Colonic mucosa (tissue), 4 donors: ENCODE data around the gene TNFRSF18. TPM values are rescaled to one million over a fixed set of nuclear protein-coding genes. Genes with fewer than 3 reads are reported as not detected.

Experiments
- DNase-seq: peaks from one replicate; pipeline ENCODE4 v3.0.0-alpha.2; 2020
- H3K27ac ChIP-seq: fragments of 200-600 bp; one replicate; pipeline ENCODE4 v1.8.0; 2021
- H3K27me3 ChIP-seq: fragments of 200-600 bp; one replicate; pipeline ENCODE4 v1.8.0; 2021
- H3K36me3 ChIP-seq: fragments of 200-600 bp; one replicate; pipeline ENCODE4 v1.8.0; 2021
- H3K4me1 ChIP-seq: fragments of 200-600 bp; one replicate; pipeline ENCODE4 v1.8.0; 2021; ENCODE audit warnings: mild to moderate bottlenecking
- H3K4me3 ChIP-seq: fragments of 200-600 bp; one replicate; pipeline ENCODE4 v1.8.0; 2021
- H3K9ac ChIP-seq, 2 donors: one replicate each; pipeline ENCODE4 v1.7.0; 2013; ENCODE audit warnings: control low read depth in 2 of 2, low read depth in 2 of 2, low read length in 2 of 2
- H3K9me3 ChIP-seq: fragments of 200-600 bp; one replicate; pipeline ENCODE4 v1.8.0; 2021
- intact Hi-C: fragments of 100-400 bp; cut with DNase I; formaldehyde crosslinking; loops from one replicate; pipeline ENCODE4 v1.14.1; 2022
- total RNA-seq, 2 donors: library from RNA; stranded (reverse); fragmentation: NEBNext Ultra II Directional in 1 of 2; extraction: Animal tissue kit (Norgen Biotek cat#: 25700) in 1 of 2; gene quantifications; one replicate each; pipeline ENCODE4 v1.2.1, GENCODE V29; 2021
- TF ChIP-seq, protein P1 (sequence below): fragments of 200-600 bp; IDR thresholded peaks from one replicate; pipeline ENCODE4 v1.8.0; 2022; ENCODE audit warnings: antibody characterized with exemption, mild to moderate bottlenecking
- donor health status: healthy.
- donor health status: DM: no; HTN: no; CAD: no.
- donor health status: DM: no; HTN: no; CAD: no.

TNFRSF18 gene
- total RNA-seq, 2 donors from 2014 or later, result 0.61 to 1.7 TPM

GRCh38 chr1:1242461-1243265 lies 36.3 kb upstream of the TNFRSF18 start:
- H3K27me3 ChIP-seq, result peaks cover 48% of the 10 kb centered on the region
- TF ChIP-seq, protein P1, sequence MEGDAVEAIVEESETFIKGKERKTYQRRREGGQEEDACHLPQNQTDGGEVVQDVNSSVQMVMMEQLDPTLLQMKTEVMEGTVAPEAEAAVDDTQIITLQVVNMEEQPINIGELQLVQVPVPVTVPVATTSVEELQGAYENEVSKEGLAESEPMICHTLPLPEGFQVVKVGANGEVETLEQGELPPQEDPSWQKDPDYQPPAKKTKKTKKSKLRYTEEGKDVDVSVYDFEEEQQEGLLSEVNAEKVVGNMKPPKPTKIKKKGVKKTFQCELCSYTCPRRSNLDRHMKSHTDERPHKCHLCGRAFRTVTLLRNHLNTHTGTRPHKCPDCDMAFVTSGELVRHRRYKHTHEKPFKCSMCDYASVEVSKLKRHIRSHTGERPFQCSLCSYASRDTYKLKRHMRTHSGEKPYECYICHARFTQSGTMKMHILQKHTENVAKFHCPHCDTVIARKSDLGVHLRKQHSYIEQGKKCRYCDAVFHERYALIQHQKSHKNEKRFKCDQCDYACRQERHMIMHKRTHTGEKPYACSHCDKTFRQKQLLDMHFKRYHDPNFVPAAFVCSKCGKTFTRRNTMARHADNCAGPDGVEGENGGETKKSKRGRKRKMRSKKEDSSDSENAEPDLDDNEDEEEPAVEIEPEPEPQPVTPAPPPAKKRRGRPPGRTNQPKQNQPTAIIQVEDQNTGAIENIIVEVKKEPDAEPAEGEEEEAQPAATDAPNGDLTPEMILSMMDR, result no peak
- H3K36me3 ChIP-seq, result no peaks in the 10 kb centered on the region
- H3K4me1 ChIP-seq, result peaks cover 3% of the 10 kb centered on the region
- H3K4me3 ChIP-seq, result no peak overlapping the region
- no peak overlapping the region for H3K27ac ChIP-seq
- no peak for DNase-seq
- H3K9me3 ChIP-seq, result no peaks in the 10 kb centered on the region
- intact Hi-C loops, result no loop called here
- H3K9ac ChIP-seq, result no peak overlapping the region

GRCh38 chr1:1241588-1242219 lies 35.3 kb upstream of the TNFRSF18 start:
- TF ChIP-seq, protein P1, result no peak
- no peak for DNase-seq
- Histone ChIP-seq H3K27ac (no peak overlapping the region), H3K27me3 (peaks cover 45% of the 10 kb centered on the region), H3K36me3 (no peaks in the 10 kb centered on the region), H3K4me3 (no peak overlapping the region), H3K4me1 (peaks cover 8% of the 10 kb centered on the region), H3K9ac (no peak overlapping the region), H3K9me3 (no peaks in the 10 kb centered on the region)
- intact Hi-C loops, result no loop called here

GRCh38 chr1:1240822-1241587 lies 34.6 kb upstream of the TNFRSF18 start:
- Histone ChIP-seq H3K27ac (no peak overlapping the region), H3K9me3 (no peaks in the 10 kb centered on the region), H3K4me3 (no peak overlapping the region), H3K36me3 (no peaks in the 10 kb centered on the region), H3K27me3 (peaks cover 38% of the 10 kb centered on the region), H3K9ac (no peak overlapping the region), H3K4me1 (peaks cover 8% of the 10 kb centered on the region)
- intact Hi-C loops, result no loop called here
- TF ChIP-seq, protein P1, result no peak
- DNase-seq, result no peak

- Histone ChIP-seq H3K4me3 (no peak overlapping the region), H3K36me3 (no peaks in the 10 kb centered on the region), H3K4me1 (peaks cover 8% of the 10 kb centered on the region), H3K9ac (no peak overlapping the region), H3K27ac (no peak overlapping the region), H3K9me3 (no peaks in the 10 kb centered on the region), H3K27me3 (peaks cover 32% of the 10 kb centered on the region)
- TF ChIP-seq, protein P1, result no peak
- no peak for DNase-seq
- intact Hi-C loops, result no loop called here
Measured at GRCh38 chr1:1240348-1240732, 33.9 kb upstream of the TNFRSF18 start.

- Histone ChIP-seq H3K9me3 (no peaks in the 10 kb centered on the region), H3K27ac (no peak overlapping the region), H3K36me3 (no peaks in the 10 kb centered on the region), H3K4me3 (no peak overlapping the region), H3K27me3 (peaks cover 31% of the 10 kb centered on the region), H3K4me1 (peaks cover 8% of the 10 kb centered on the region), H3K9ac (no peak overlapping the region)
- DNase-seq, result no peak
- intact Hi-C loops, result no loop called here
- TF ChIP-seq, protein P1, result no peak
Measured at GRCh38 chr1:1239614-1240347, 33.4 kb upstream of the TNFRSF18 start.
